ENCODE data around the gene BNC2.

The BNC2 gene

DNA sequence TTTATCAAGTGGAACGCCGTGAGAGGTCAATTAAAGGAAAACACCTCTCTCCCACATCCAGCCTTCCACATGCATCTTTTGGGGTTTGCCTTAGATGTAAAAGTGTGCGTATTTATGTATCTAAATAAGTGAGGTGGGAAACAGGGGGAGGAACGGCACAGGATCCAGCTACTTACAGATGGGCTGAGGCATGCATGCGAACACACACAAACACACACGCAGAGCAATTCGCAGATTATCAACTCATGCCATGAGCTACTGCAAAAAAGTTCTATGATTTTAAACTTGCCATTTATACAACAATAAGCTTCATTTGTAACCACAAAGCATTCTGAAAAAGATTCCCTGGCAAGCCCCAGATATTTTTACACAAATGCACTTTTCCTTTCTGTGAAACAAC, 242.1 kb downstream of the BNC2 start (continued):
- no peak for TF ChIP-seq ZNF16 (tag by site-specific recombination; IDR thresholded peaks at IDR 0.05; ENCODE audit: low read depth)
- no peak for TF ChIP-seq ZNF335 (tag by site-specific recombination; conservative IDR thresholded peaks at IDR 0.05)
- no peak for TF ChIP-seq ZNF174 (tag by site-specific recombination; IDR thresholded peaks at IDR 0.05)
- TF ChIP-seq, protein P1, sequence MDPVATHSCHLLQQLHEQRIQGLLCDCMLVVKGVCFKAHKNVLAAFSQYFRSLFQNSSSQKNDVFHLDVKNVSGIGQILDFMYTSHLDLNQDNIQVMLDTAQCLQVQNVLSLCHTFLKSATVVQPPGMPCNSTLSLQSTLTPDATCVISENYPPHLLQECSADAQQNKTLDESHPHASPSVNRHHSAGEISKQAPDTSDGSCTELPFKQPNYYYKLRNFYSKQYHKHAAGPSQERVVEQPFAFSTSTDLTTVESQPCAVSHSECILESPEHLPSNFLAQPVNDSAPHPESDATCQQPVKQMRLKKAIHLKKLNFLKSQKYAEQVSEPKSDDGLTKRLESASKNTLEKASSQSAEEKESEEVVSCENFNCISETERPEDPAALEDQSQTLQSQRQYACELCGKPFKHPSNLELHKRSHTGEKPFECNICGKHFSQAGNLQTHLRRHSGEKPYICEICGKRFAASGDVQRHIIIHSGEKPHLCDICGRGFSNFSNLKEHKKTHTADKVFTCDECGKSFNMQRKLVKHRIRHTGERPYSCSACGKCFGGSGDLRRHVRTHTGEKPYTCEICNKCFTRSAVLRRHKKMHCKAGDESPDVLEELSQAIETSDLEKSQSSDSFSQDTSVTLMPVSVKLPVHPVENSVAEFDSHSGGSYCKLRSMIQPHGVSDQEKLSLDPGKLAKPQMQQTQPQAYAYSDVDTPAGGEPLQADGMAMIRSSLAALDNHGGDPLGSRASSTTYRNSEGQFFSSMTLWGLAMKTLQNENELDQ (tag by site-specific recombination; IDR thresholded peaks at IDR 0.05; ENCODE audit: low read depth), result no peak

DNA sequence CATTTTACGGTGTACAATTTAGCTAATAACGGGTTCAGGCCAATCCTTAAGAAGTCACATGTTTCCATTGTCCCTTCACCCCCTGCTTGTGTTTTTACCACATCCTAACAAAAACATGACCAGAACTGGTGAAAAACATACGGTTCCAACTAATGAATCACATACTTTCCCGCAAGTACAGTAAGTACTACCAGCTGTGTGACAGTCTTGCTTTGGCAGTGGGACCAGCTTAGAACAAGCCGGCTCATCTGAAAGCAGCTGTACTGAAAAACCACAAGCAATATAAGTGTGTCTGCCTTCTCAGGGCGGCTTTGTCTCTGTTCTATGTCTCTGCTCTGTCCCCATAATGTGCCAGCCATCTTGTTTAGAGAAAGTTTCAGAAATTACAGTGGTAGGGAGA, 242.5 kb downstream of the BNC2 start:
- H3K4me3 ChIP-seq (ENCODE audit: low read depth, low read length), result no peak overlapping the region
- H3K9me3 ChIP-seq (ENCODE audit: control insufficient read depth, insufficient read depth, low read depth, low read length), result no peaks in the 10 kb centered on the region
- H3K36me3 ChIP-seq (ENCODE audit: control insufficient read depth in 2 of 2, insufficient read depth in 1 of 2, low read length in 2 of 2), result no peaks in the 10 kb centered on the region
- no peak overlapping the region for H3K27ac ChIP-seq (ENCODE audit: extremely low read depth, low read depth, low read length)
- ChIA-PET POLR2A (no interaction called here), CTCF (interaction anchor here (0.5 kb wide), 1 partner anchor 452 kb away, joined by 3 read pairs; no protein-coding TSS in a partner anchor)
- H3K4me1 ChIP-seq (ENCODE audit: control insufficient read depth, insufficient read depth, low read length), result peaks cover 6% of the 10 kb centered on the region; the same call in 1 of the 2 replicates
- TF ChIP-seq SP7 (tag by site-specific recombination; IDR thresholded peaks at IDR 0.05) (peak; percentile 93), PRDM1 (tag by site-specific recombination; IDR thresholded peaks at IDR 0.05) (0 out of 2 replicates have a peak, but pooled peaks have one; percentile 21), ZNF121 (tag by site-specific recombination; IDR thresholded peaks at IDR 0.05) (no peak), PRDM4 (tag by site-specific recombination; IDR thresholded peaks at IDR 0.05) (no peak), ZNF114 (tag by site-specific recombination; IDR thresholded peaks at IDR 0.05) (no peak), GLI4 (tag by site-specific recombination; IDR thresholded peaks at IDR 0.05) (no peak), KLF9 (tag by site-specific recombination; IDR thresholded peaks at IDR 0.05; ENCODE audit: low read depth) (no peak), GLI2 (tag by site-specific recombination; IDR thresholded peaks at IDR 0.05; ENCODE audit: borderline replicate concordance, low read depth) (no peak), ZNF677 (tag by site-specific recombination; IDR thresholded peaks at IDR 0.05) (no peak), MEIS1 (CRISPR knock-in tag; IDR thresholded peaks at IDR 0.05; ENCODE audit: borderline replicate concordance) (no peak), ZFP3 (tag by site-specific recombination; IDR thresholded peaks at IDR 0.05; ENCODE audit: low read depth) (no peak), ELK4 (IDR thresholded peaks at IDR 0.05; ENCODE audit: borderline replicate concordance, low read depth, low read length) (no peak)
- TF ChIP-seq, protein P2, sequence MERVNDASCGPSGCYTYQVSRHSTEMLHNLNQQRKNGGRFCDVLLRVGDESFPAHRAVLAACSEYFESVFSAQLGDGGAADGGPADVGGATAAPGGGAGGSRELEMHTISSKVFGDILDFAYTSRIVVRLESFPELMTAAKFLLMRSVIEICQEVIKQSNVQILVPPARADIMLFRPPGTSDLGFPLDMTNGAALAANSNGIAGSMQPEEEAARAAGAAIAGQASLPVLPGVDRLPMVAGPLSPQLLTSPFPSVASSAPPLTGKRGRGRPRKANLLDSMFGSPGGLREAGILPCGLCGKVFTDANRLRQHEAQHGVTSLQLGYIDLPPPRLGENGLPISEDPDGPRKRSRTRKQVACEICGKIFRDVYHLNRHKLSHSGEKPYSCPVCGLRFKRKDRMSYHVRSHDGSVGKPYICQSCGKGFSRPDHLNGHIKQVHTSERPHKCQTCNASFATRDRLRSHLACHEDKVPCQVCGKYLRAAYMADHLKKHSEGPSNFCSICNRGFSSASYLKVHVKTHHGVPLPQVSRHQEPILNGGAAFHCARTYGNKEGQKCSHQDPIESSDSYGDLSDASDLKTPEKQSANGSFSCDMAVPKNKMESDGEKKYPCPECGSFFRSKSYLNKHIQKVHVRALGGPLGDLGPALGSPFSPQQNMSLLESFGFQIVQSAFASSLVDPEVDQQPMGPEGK (tag by site-specific recombination; IDR thresholded peaks at IDR 0.05), result no peak
- TF ChIP-seq, protein P3, sequence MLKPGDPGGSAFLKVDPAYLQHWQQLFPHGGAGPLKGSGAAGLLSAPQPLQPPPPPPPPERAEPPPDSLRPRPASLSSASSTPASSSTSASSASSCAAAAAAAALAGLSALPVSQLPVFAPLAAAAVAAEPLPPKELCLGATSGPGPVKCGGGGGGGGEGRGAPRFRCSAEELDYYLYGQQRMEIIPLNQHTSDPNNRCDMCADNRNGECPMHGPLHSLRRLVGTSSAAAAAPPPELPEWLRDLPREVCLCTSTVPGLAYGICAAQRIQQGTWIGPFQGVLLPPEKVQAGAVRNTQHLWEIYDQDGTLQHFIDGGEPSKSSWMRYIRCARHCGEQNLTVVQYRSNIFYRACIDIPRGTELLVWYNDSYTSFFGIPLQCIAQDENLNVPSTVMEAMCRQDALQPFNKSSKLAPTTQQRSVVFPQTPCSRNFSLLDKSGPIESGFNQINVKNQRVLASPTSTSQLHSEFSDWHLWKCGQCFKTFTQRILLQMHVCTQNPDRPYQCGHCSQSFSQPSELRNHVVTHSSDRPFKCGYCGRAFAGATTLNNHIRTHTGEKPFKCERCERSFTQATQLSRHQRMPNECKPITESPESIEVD (tag by site-specific recombination; IDR thresholded peaks at IDR 0.05), result peak; percentile 65

Data from HEK293 (cell line).